ENCODE measurements around the gene RSRC2.
"Not testable (repeated sequence)": the region's sequence is repeated elsewhere in the genome, so short reads cannot be mapped to it uniquely, and the experiment has no call there.

The RSRC2 gene

DNA sequence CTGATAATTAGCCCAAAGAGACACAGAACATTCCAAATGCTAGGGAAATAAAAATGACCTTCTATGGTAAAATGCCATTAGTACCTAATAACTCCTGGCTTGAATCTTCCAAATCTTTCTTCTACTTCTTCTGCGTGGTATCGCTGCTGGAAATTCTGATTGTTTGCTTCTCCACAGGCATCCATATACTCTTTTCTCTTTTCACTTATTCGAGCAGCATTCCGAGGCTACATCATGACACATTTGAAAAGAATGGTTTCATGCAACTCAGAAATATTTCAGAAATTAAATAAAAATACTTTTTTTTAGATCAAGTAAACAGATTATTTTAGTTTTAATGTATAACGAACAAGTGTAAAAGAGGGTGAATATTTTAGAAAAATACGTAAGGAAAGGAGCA, 44.9 kb downstream of the RSRC2 start:
- no peak for DNase-seq

DNA sequence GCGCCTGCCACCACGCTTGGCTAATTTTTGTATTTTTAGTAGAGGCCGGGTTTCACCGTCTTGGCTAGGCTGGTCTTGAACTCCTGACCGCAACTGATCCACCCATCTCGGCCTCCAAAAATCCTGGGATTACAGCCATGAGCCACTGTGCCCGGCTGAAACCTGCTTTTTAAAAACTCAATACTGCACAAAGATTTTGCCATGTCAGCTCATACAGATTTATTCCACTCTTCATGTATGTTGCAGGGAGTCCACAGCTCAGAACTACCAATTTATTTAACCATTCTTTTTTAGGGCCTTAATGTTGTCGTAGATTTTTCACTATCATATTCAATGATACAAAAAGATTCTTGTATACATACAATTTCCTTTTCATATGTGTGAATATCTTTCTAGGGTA, 46.0 kb downstream of the RSRC2 start:
- no peak for DNase-seq

DNA sequence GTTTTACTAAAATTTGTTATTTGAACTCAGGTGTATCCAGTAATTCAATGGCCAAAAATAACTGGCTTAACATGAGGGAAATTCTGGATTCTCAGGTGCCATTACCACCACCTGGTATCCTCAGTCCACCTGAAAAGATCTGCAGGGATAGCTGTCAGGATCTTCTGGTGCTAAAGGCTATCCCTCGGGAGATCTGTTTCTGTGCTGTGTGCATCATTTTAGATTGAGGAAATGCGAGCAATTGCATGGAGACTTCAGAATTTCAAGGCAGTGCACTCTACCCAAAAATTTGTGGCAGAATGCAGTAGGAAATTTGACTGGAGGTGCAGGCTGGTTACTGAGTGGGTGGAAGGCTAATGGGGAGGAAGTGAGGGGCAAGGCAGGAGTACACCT, 52.4 kb downstream of the RSRC2 start:
- DNase-seq, result no peak

DNA sequence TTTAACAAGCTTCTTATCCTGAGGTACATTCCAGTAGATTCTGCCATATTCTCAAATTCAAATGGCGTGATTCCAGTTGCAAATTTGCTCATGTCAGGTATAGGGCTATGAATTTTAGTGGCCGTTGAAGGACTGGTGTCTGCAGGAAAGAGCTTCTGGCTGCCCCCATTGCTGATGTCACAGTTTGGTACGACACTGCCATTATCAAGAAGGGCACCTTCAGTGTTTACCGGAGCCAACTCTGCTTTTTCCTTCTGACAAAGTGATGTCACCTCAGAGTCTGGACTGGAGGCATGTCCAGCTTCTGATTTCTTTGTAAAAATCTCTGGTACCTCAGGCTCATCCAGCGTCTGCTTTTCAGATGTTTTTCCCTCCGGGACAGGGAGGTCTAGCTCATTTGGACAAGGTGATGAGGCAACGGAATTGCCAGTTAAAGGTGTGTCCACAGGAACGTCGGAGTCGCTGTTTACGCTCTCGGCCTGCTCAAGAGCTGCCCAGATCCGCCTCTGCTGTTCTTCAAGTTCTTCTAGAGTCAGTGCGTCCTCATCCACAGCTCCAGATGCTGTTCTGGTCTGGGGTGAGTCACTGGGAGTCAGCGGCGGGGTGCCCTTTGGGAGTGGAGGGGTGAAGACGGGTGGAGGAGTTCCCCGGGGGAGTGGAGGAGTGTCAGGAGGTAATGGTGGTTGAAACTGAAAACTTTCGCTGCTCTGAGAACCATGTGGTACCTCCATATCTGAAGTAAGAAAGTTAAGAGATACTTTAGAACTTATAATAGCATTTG, 53.0 kb downstream of the RSRC2 start:
- no peak for DNase-seq

DNA sequence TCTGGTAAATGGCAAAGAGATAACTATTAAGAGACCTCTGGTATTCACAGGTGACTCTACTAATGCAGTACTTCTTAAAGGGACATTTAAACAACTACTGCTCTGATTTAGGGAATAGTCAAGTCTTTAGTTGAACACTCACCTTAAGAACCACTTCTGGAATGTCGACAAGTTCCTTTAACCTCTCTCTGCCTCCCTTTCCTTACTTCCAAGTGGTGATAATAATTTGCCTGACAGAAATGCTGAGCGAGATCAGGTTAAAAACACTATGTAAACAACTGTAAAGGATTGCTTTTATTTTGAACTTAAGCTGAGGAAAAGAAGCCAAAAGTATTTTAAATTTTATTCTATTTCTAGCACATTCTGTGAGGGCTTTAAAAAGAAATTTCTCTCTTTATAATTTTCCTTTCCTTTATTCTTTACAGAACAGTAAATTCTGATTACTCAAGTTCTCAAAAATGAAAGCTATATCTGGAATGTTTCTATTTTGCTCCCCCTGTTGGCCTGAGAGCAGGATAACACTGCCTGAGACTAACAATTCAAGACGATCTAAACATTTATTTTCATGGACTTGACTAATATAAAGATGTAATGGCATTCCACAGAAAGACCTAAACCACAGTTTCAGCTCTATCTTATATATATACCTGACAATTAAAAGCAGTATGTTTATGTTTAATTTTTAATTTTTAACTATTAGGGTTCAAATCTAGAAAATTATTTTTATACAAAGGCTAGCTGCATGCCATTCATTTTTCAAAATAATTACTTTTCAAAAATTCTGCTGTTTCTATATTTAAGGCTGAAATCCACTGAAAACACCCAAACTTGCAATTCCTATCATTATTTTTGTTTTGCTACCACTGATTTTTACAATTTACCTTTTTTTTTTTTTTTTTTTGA, 55.2 kb downstream of the RSRC2 start:
- peak; percentile 30 for DNase-seq

DNA sequence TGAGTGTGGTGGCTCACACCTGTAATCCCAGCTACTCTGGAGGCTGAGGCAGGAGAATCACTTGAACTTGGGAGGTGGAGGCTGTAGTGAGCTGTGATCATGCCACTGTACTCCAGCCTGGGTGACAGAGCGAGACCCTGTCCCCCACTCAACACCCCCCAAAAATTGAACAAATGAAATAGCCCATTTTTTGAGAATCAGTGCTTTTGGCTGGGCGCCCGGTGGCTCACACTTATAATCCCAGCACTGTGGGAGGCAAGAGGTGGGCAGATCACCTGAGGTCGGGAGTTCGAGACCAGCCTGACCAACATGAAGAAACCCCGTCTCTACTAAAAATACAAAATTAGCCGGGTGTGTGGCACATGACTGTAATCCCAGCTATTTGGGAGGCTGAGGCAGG, 56.2 kb downstream of the RSRC2 start:
- not testable (repeated sequence) for DNase-seq

DNA sequence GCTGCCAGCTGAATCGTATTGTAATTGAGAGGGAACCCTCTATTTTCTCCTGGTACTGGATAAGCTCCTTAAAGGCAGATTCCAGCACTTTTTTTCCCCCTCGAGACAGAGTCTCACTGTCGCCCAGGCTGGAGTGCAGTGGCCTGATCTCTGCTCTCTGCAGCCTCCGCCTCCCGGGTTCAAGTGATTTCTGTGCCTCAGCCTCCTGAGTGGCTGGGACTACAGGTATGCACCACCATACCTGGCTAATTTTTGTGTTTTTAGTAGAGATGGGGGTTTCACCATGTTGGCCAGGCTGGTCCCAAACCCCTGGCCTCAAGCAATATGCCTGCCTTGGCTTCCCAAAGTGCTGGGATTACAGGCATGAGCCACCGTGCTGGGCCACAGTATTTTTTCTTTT, 56.9 kb downstream of the RSRC2 start:
- not testable (repeated sequence) for DNase-seq

DNA sequence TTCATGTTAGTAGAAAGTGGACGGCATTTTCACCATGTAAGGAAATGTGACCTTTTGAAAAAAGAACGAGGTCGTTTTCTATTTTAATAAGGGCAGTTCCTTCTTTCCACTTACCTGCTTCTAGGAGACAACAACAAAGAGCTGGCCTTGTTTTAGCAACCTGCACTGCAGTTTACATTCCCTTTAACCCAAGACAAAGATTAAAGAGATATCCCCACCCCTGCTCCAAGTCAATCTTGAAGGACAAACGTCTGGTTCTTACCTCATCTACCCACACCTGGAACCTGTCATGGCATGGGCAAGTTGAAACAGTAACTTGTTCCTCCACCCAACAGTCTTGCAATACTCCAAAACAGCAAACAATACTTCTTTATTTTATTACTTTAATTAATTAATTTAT, 58.8 kb downstream of the RSRC2 start:
- no peak for DNase-seq

DNA sequence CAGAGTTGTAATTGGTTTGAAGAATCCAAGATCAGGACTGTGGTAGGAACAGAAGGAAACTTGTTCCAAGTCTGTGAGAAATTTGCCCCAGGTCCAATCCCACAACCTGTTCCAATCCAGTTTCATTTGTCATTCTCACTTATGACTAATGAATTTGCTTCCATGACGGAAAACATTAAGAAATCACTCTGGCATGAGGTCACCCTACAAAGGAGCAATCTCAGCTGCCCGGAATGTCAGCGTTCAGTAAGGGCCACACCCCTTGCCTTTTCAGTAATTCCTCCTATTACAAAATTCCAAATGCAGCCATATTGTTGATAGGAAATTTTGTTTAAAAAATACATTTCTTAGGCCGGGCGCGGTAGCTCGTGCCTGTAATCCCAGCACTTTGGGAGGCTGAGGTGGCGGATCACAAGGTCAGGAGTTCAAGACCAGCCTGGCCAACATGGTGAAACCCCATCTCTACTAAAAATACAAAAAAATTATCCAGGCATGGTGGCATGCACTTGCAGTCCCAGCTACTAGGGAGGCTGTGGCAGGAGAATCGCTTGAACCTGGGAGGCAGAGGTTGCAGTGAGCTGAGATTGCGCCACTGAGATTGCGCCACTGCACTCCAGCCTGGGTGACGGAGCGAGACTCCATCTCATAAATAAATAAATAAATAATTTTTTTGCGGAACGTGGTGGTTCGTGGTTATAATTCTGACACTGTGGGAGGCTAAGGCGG, 62.3 kb downstream of the RSRC2 start:
- not testable (repeated sequence) for DNase-seq

DNA sequence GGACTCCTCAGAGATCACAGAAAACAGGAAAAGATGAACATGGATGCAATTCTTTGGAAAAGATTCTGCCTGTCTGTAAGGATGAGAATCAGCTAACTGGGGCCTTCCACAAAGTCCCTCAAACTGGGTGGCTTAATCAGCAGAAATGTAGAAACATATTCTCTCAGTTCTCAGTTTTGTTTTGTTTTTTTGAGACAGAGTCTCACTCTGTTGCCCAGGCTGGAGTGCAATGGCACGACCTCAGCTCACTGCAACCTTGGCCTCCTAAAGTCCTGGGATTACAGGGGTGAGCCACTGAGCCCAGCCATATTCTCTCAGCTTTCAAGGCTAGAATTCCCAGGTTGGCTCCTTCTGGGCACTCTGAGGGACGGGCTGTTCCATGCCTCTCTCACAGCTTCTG, 66.1 kb downstream of the RSRC2 start:
- DNase-seq, result no peak

DNA sequence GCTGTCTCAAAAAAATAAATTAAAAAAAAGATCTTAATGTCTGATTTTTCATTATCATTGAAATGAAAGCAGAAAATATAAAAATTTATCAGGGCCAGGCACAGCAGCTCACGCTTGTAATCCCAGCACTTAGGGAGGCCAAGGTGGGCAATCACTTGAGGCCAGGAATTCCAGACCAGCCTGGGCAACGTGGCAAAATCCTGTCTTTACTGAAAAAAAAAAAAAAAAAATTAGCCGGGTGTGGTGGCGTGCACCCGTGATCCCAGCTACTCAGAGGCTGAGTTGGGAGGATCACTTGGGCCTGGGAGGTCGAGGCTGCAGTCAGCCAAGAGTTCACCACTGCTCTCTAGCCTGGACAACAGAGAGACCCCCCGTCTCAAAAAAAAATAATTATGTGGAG, 66.7 kb downstream of the RSRC2 start:
- no peak for DNase-seq

DNA sequence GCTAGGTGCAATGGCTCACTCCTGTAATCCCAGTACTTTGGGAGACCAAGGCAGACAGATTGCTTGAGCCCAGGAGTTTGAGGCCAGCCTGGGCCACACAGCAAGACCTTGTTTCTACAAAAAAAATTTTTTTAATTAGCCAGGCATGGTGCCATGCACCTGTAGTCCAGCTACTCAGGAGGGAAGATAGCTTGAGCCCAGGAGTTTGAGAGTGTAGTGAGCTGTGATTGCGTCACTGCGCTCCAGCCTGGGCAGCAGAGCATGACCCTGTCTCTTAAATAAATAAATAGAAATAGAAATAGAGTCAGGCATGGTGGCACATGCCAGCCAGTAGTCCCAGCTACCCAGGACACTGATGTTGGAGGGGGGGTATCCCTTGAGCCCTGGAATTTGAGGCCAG, 67.5 kb downstream of the RSRC2 start:
- DNase-seq, result no peak

DNA sequence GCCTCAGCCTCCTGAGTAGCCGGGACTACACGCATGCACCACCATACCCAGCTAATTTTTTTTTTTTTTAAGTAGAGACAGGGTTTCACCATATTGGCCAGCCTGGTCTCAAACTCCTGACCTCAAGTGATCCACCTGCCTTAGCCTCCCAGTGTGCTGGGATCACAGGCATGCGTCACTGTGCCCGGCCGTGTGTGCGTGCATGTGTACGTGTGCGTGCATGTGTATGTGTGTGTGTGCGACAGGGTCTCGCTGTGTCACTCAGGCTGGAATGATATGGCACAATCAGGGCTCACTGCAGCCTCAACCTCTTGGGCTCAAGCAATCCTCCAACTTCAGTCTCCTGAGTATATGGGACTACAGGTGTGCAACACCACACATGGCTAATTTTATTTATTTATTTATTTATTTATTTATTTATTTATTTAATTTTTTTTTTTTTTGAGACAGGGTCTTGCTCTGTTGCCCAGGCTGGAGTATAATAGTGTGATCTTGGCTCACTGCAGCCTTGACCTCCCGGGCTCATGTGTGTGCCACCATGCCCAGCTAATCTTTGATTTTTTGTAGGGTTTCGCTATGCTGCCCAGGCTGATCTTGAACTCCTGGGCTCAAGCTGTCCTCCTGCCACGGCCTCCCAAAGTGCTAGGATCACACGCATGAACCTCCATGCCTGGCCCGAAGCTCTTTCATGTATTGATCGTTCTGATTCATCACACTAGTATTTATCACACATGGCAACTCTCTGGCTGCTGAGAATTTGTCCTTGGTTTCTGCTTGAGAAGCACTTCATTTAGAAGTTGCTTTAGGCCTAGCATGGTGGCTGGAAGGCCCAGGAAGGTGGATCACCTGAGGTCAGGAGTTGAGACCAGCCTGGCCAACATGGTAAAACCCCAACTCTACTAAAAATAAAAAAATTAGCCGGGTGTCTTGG, 68.4 kb downstream of the RSRC2 start:
- DNase-seq, result no peak

DNA sequence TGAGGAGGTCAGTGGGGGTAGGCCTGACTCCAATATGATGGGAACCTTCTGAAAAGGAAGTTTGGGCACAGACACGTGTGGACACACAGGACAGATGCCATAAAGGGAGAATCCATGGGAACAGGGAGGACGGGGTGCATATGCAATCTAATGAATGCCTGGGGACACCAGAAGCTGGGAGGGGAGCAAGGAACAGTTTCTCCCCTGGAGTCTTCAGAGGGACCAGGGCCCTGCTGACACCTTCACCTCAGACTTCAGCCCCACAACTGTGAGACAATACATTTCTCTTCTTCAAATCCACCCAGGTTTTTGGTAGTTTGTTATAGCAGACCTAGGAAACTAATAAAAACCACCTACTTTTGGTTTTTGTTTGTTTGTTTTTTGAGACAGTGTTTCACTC, 69.1 kb downstream of the RSRC2 start:
- DNase-seq, result no peak

DNA sequence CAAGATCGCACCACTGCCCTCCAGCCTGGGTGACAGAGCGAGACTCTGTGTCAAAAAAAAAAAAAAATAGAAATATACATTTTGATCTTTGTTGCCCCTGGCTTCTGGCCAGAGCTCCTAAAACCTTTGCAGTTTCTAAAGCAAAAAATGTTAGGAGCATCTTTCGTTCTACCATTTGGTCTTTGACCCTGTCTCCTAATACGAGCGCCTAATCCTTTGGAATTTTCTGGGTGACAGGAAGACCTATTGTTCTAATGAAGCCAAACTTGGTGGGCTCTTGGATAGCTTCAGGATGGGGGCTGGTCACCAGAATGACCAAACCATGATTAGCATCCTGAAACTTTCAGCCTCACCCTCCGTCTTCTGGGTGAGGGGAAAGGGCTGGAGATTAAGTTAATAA, 72.0 kb downstream of the RSRC2 start:
- DNase-seq, result no peak

DNA sequence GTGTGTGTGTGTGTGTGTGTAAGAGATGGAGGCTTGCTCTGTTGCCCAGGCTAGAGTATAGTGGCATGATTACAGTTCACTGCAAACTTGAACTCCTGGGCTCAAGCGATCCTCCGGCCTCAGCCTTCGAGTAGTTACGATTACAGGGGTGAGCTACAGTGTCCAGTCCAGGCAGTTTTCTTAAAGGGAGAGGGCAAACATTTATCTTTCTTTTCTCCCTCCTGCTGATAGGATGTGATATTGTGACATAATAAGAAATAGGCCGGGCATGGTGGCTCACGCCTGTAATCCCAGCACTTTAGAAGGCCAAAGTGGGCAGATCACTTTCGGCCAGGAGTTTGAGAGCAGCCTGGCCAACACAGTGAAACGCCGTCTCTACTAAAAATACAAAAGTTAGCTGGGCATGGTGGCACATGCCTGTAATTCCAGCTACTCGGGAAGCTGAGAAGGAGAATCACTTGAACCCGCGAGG, 72.5 kb downstream of the RSRC2 start:
- no peak for DNase-seq

Data from NCI-H2227 treated with DMSO at 0.1 percent for 48 hours (cell line).